SKM-1 treated with dmso at 0.1 percent for 144 hours (cell line): ENCODE measurements around the gene FAM120A.
A peak's percentile ranks its signal among the peaks of the same experiment; 100 is the strongest.

Experiments used
- DNase-seq: peaks from one replicate; lab custom pipeline; 2025; ENCODE audit not compliant: unreplicated experiment; lab: John Stamatoyannopoulos, UW

Gene FAM120A

GRCh38 chr9:93555370-93555769 lies 103.9 kb downstream of the FAM120A start:
- no peak for DNase-seq

- DNase-seq = no peak
Observed at GRCh38 chr9:93557366-93558137, 106.1 kb downstream of the FAM120A start.

- no peak for DNase-seq
Observed at GRCh38 chr9:93558503-93558902, 107.0 kb downstream of the FAM120A start.

- DNase-seq = no peak
Observed at GRCh38 chr9:93560991-93561390, 109.5 kb downstream of the FAM120A start.

- DNase-seq = no peak
Observed at GRCh38 chr9:93562157-93562556, 110.7 kb downstream of the FAM120A start.

GRCh38 chr9:93565089-93565488 lies 113.6 kb downstream of the FAM120A start:
- no peak for DNase-seq

- DNase-seq = peak; percentile 88
Observed at GRCh38 chr9:93566408-93567270, 115.2 kb downstream of the FAM120A start.

GRCh38 chr9:93567271-93567959 lies 115.9 kb downstream of the FAM120A start:
- no peak for DNase-seq

- no peak for DNase-seq
Observed at GRCh38 chr9:93568169-93568568, 116.7 kb downstream of the FAM120A start.

- peak; percentile 32 for DNase-seq
Observed at GRCh38 chr9:93569621-93570174, 118.2 kb downstream of the FAM120A start.

- no peak for DNase-seq
Observed at GRCh38 chr9:93572221-93572620, 120.7 kb downstream of the FAM120A start.

- no peak for DNase-seq
Observed at GRCh38 chr9:93572636-93573515, 121.4 kb downstream of the FAM120A start.

- DNase-seq = no peak
Observed at GRCh38 chr9:93573516-93573828, 122.0 kb downstream of the FAM120A start.

- no peak for DNase-seq
Observed at GRCh38 chr9:93574091-93574899, 122.8 kb downstream of the FAM120A start.

- no peak for DNase-seq
Observed at GRCh38 chr9:93574900-93575795, 123.7 kb downstream of the FAM120A start.

- DNase-seq = peak; percentile 62
Observed at GRCh38 chr9:93575796-93576257, 124.3 kb downstream of the FAM120A start.

GRCh38 chr9:93576258-93577077 lies 125.0 kb downstream of the FAM120A start, which contains the start of gene PHF2:
Gene PHF2 (plus strand): TSS chr9:93576584. CDS start chr9:93576774, 190 bp downstream.
- DNase-seq = no peak
